Muscle of leg (tissue), 11 donors: Measurements from ENCODE around the gene CD163L1. TPM values are rescaled to one million over a fixed set of nuclear protein-coding genes. Genes with fewer than 3 reads are reported as not detected.
"Not testable (repeated sequence)": the region's sequence is repeated elsewhere in the genome, so short reads cannot be mapped to it uniquely, and the experiment has no call there.

Experiments used
- DNase-seq: peaks from one replicate; pipeline ENCODE4 v3.0.0; 2013
- H3K27ac ChIP-seq: one replicate; pipeline ENCODE4 v1.5.1; 2013; ENCODE audit warnings: mild to moderate bottlenecking, low read length, control low read depth
- H3K27me3 ChIP-seq: one replicate; pipeline ENCODE4 v1.6.1; 2013; ENCODE audit warnings: low read length; ENCODE audit not compliant: control insufficient read depth, insufficient read depth
- H3K36me3 ChIP-seq: one replicate; pipeline ENCODE4 v1.6.1; 2013; ENCODE audit warnings: low read length; ENCODE audit not compliant: control insufficient read depth, insufficient read depth
- H3K4me1 ChIP-seq: one replicate; pipeline ENCODE4 v1.6.1; 2013; ENCODE audit warnings: low read length; ENCODE audit not compliant: control insufficient read depth, insufficient read depth
- H3K4me3 ChIP-seq: one replicate; pipeline ENCODE4 v1.5.1; 2013; ENCODE audit warnings: low read length, control low read depth
- H3K9me3 ChIP-seq: replicated peaks from 2 replicates; pipeline ENCODE4 v1.6.1; 2013; ENCODE audit warnings: low read depth, low read length; ENCODE audit not compliant: control insufficient read depth
- WGBS: methylation state at CpG from one replicate; pipeline ENCODE4 v1.1.5; 2013; ENCODE audit warnings: missing lambda C conversion rate; ENCODE audit not compliant: insufficient coverage; 5-methylcytosine and 5-hydroxymethylcytosine counted together
- polyA plus RNA-seq, 8 donors: library from polyadenylated mRNA; unstranded; fragments of 120-200 nt; gene quantifications; one replicate each; pipeline versions ENCODE4 v1.2.1 to v1.2.3, GENCODE V29; 2013; ENCODE audit warnings: inconsistent platforms in 1 of 8, low replicate concordance in 1 of 8; ENCODE audit not compliant: insufficient read length in 8 of 8, insufficient read depth in 1 of 8
- total RNA-seq: library from RNA; stranded (reverse); fragments of 120-200 nt; gene quantifications from one replicate; pipeline ENCODE4 v1.2.4, GENCODE V29; 2013

CD163L1 gene
- total and polyA plus RNA-seq, 9 donors: 5.3 to 11.5 (median 8.2) TPM

- no peak overlapping the region for H3K27ac ChIP-seq
- no peak overlapping the region for H3K4me3 ChIP-seq
- H3K27me3 ChIP-seq: no peaks in the 10 kb centered on the region
- H3K36me3 ChIP-seq: no peaks in the 10 kb centered on the region
- WGBS: no CpG with 5 or more reads among the region's 7 CpGs
- H3K9me3 ChIP-seq: no peaks in the 10 kb centered on the region
- DNase-seq: no peak
- H3K4me1 ChIP-seq: no peaks in the 10 kb centered on the region
Observed at GRCh38 chr12:7450667-7451066, 6.7 kb upstream of the CD163L1 start.

- H3K27ac ChIP-seq: no peak overlapping the region
- no peaks in the 10 kb centered on the region for H3K9me3 ChIP-seq
- H3K27me3 ChIP-seq: no peaks in the 10 kb centered on the region
- H3K4me3 ChIP-seq: no peak overlapping the region
- WGBS: no CpG with 5 or more reads among the region's 1 CpG
- no peaks in the 10 kb centered on the region for H3K4me1 ChIP-seq
- H3K36me3 ChIP-seq: no peaks in the 10 kb centered on the region
- no peak for DNase-seq
Observed at GRCh38 chr12:7448099-7448498, 4.1 kb upstream of the CD163L1 start.

- Histone ChIP-seq H3K4me3 (no peak overlapping the region), H3K36me3 (no peaks in the 10 kb centered on the region), H3K9me3 (no peaks in the 10 kb centered on the region), H3K4me1 (no peaks in the 10 kb centered on the region), H3K27me3 (peaks cover 5% of the 10 kb centered on the region), H3K27ac (no peak overlapping the region)
- no peak for DNase-seq
- WGBS: no CpG with 5 or more reads among the region's 4 CpGs
Observed at GRCh38 chr12:7444537-7444936, 584 bp upstream of the CD163L1 start.

GRCh38 chr12:7441216-7441615, 2.7 kb downstream of the CD163L1 start:
- Histone ChIP-seq H3K27ac (no peak overlapping the region), H3K27me3 (peaks cover 5% of the 10 kb centered on the region), H3K4me3 (no peak overlapping the region), H3K36me3 (no peaks in the 10 kb centered on the region), H3K4me1 (no peaks in the 10 kb centered on the region), H3K9me3 (no peaks in the 10 kb centered on the region)
- no peak for DNase-seq
- WGBS: no CpG with 5 or more reads among the region's 1 CpG

- WGBS: 5% methylated on average over 68 of the region's 84 CpGs
- no peak overlapping the region for H3K27ac ChIP-seq
- no peaks in the 10 kb centered on the region for H3K9me3 ChIP-seq
Observed at GRCh38 chr12:7439579-7440505, 4.1 kb downstream of the CD163L1 start.

GRCh38 chr12:7438291-7438995, 5.5 kb downstream of the CD163L1 start:
- not testable (repeated sequence) for H3K4me3 ChIP-seq, H3K9me3 ChIP-seq, H3K4me1 ChIP-seq, H3K27me3 ChIP-seq, H3K27ac ChIP-seq, H3K36me3 ChIP-seq
- WGBS: 80% methylated on average over 8 of the region's 8 CpGs
- peak; percentile 7 for DNase-seq

More at GRCh38 chr12:7439579-7440505, 4.1 kb downstream of the CD163L1 start:
- Histone ChIP-seq H3K4me3 (peak overlapping the region; percentile 30), H3K36me3 (no peaks in the 10 kb centered on the region), H3K27me3 (peaks cover 5% of the 10 kb centered on the region), H3K4me1 (no peaks in the 10 kb centered on the region)
- peak; percentile 44 for DNase-seq

- not testable (repeated sequence) for H3K4me1 ChIP-seq, H3K9me3 ChIP-seq, H3K4me3 ChIP-seq, H3K36me3 ChIP-seq, H3K27me3 ChIP-seq, DNase-seq, H3K27ac ChIP-seq
- no CpG with 5 or more reads among the region's 3 CpGs for WGBS
Observed at GRCh38 chr12:7437494-7437893, 6.5 kb downstream of the CD163L1 start.

GRCh38 chr12:7434670-7435069, 9.3 kb downstream of the CD163L1 start:
- Histone ChIP-seq H3K36me3 (no peaks in the 10 kb centered on the region), H3K27me3 (peaks cover 1% of the 10 kb centered on the region), H3K4me1 (no peaks in the 10 kb centered on the region), H3K4me3 (no peak overlapping the region), H3K9me3 (no peaks in the 10 kb centered on the region), H3K27ac (no peak overlapping the region)
- no peak for DNase-seq

- 71% methylated on average over 2 of the region's 6 CpGs for WGBS
- Histone ChIP-seq H3K27ac (no peak overlapping the region), H3K36me3 (no peaks in the 10 kb centered on the region), H3K4me3 (no peak overlapping the region), H3K4me1 (no peaks in the 10 kb centered on the region), H3K9me3 (no peaks in the 10 kb centered on the region), H3K27me3 (no peaks in the 10 kb centered on the region)
- no peak for DNase-seq
Observed at GRCh38 chr12:7433276-7433822, 10.6 kb downstream of the CD163L1 start.

GRCh38 chr12:7431993-7432685, 11.8 kb downstream of the CD163L1 start:
- Histone ChIP-seq H3K9me3 (no peaks in the 10 kb centered on the region), H3K4me1 (no peaks in the 10 kb centered on the region), H3K4me3 (no peak overlapping the region), H3K27ac (no peak overlapping the region), H3K27me3 (no peaks in the 10 kb centered on the region), H3K36me3 (no peaks in the 10 kb centered on the region)
- WGBS: 88% methylated on average over 5 of the region's 5 CpGs
- no peak for DNase-seq
